GM23338 (cell line): ENCODE measurements around the gene CDC25C. TPM values are rescaled to one million over a fixed set of nuclear protein-coding genes. Genes with fewer than 3 reads are reported as not detected.

ENCODE experiments used
- ATAC-seq: fragments of 200-7000 bp; cut with Tn5 transposase; 3 replicates; pipeline ENCODE4 v1.9.1; 2020
- DNase-seq: peaks from one replicate; pipeline ENCODE4 v3.0.0-alpha.2; 2015; ENCODE audit warnings: low spot score
- H2AFZ ChIP-seq: fragments of 200-600 bp; sonication (generic); 2 replicates; pipeline ENCODE4 v1.8.0; 2016; ENCODE audit warnings: antibody characterized with exemption, mild to moderate bottlenecking, moderate library complexity
- H3F3A ChIP-seq: fragments of 200-600 bp; sonication (generic); replicated peaks from 2 replicates; pipeline ENCODE4 v1.8.0; 2017; ENCODE audit warnings: antibody characterized with exemption, mixed run types, low read depth
- H3K27ac ChIP-seq: fragments of 200-600 bp; sonication (generic); 2 replicates; pipeline ENCODE4 v1.6.1; 2016; ENCODE audit warnings: low read depth
- H3K27me3 ChIP-seq: fragments of 200-600 bp; sonication (generic); 2 replicates; pipeline ENCODE4 v1.8.0; 2016; ENCODE audit warnings: mild to moderate bottlenecking, mixed run types, moderate library complexity; ENCODE audit not compliant: insufficient read depth
- H3K36me3 ChIP-seq: fragments of 200-600 bp; sonication (generic); 2 replicates; pipeline ENCODE4 v1.8.0; 2016; ENCODE audit warnings: mild to moderate bottlenecking; ENCODE audit not compliant: insufficient read depth
- H3K4me1 ChIP-seq: fragments of 200-600 bp; sonication (generic); 2 replicates; pipeline ENCODE4 v1.8.0; 2016; ENCODE audit warnings: mild to moderate bottlenecking, moderate library complexity; ENCODE audit not compliant: insufficient read depth
- H3K4me2 ChIP-seq: fragments of 200-600 bp; sonication (generic); 2 replicates; pipeline ENCODE4 v1.7.1; 2017; ENCODE audit warnings: mixed run types
- H3K4me3 ChIP-seq: fragments of 200-600 bp; sonication (generic); 2 replicates; pipeline ENCODE4 v1.6.1; 2016; ENCODE audit warnings: mixed run types
- H3K79me2 ChIP-seq: fragments of 200-600 bp; sonication (generic); replicated peaks from 2 replicates; pipeline ENCODE4 v1.8.0; 2017; ENCODE audit warnings: mild to moderate bottlenecking; ENCODE audit not compliant: insufficient read depth
- H3K9me2 ChIP-seq: fragments of 200-600 bp; sonication (generic); 2 replicates; pipeline ENCODE4 v1.8.0; 2017; ENCODE audit not compliant: insufficient read depth
- H4K20me1 ChIP-seq: fragments of 200-600 bp; sonication (generic); replicated peaks from 2 replicates; pipeline ENCODE4 v1.8.0; 2017; ENCODE audit warnings: mild to moderate bottlenecking; ENCODE audit not compliant: insufficient read depth
- H3K27ac Mint-ChIP-seq: 2 replicates; pipeline ENCODE4 v1.8.0; 2020; ENCODE audit warnings: inconsistent platforms, mild to moderate bottlenecking, moderate library complexity, mixed read lengths
- H3K27me3 Mint-ChIP-seq: 3 replicates; pipeline ENCODE4 v1.8.0; 2022; ENCODE audit warnings: low read depth, mild to moderate bottlenecking, moderate library complexity, mixed read lengths, inconsistent platforms; ENCODE audit not compliant: insufficient read depth, poor library complexity
- H3K36me3 Mint-ChIP-seq: 3 replicates; pipeline ENCODE4 v1.8.0; 2021; ENCODE audit warnings: low read depth, mild to moderate bottlenecking, inconsistent platforms, moderate library complexity, mixed read lengths
- H3K4me1 Mint-ChIP-seq: 3 replicates; pipeline ENCODE4 v1.8.0; 2020; ENCODE audit warnings: mild to moderate bottlenecking, inconsistent platforms, mixed read lengths
- H3K4me3 Mint-ChIP-seq: 3 replicates; pipeline ENCODE4 v1.8.0; 2021; ENCODE audit warnings: moderate library complexity, mild to moderate bottlenecking, inconsistent platforms, mixed read lengths
- H3K9me3 Mint-ChIP-seq: 3 replicates; pipeline ENCODE4 v1.8.0; 2020; ENCODE audit warnings: moderate library complexity, mild to moderate bottlenecking, inconsistent platforms, mixed read lengths
- CREB1 ChIP-seq: fragments of 250-450 bp; sonication (Bioruptor Pico); IDR thresholded peaks from 2 replicates; pipeline ENCODE4 v1.5.0; 2020; ENCODE audit warnings: low read depth, mild to moderate bottlenecking, moderate library complexity
- EZH2 ChIP-seq: fragments of 200-600 bp; sonication (generic); IDR thresholded peaks from one replicate; pipeline ENCODE4 v1.8.0; 2017; ENCODE audit warnings: antibody characterized with exemption, mild to moderate bottlenecking, low read depth; ENCODE audit not compliant: unreplicated experiment
- EZH2phosphoT487 ChIP-seq: fragments of 200-600 bp; sonication (generic); IDR thresholded peaks from one replicate; pipeline ENCODE4 v1.8.1; 2018; ENCODE audit warnings: antibody characterized with exemption; ENCODE audit not compliant: unreplicated experiment
- JUNB ChIP-seq: IDR thresholded peaks from one replicate; pipeline ENCODE4 v1.6.1; 2016; ENCODE audit warnings: antibody characterized with exemption; ENCODE audit not compliant: unreplicated experiment
- NANOG ChIP-seq: IDR thresholded peaks from 2 replicates; pipeline ENCODE4 v1.6.1; 2016; ENCODE audit warnings: antibody characterized with exemption, borderline replicate concordance
- POLR2AphosphoS5 ChIP-seq: IDR thresholded peaks from 2 replicates; pipeline ENCODE4 v1.6.1; 2016; ENCODE audit warnings: antibody characterized with exemption, low read depth
- STAT1 ChIP-seq: IDR thresholded peaks from one replicate; pipeline ENCODE4 v1.6.1; 2016; ENCODE audit warnings: antibody characterized with exemption; ENCODE audit not compliant: unreplicated experiment
- ZNF114 ChIP-seq: fragments of 250-450 bp; sonication (Bioruptor Pico); IDR thresholded peaks from 2 replicates; pipeline ENCODE4 v1.5.0; 2020; ENCODE audit warnings: mild to moderate bottlenecking, moderate library complexity
- ZNF331 ChIP-seq: fragments of 250-450 bp; sonication (Bioruptor Pico); IDR thresholded peaks from 2 replicates; pipeline ENCODE4 v1.5.0; 2020; ENCODE audit warnings: low read depth, mild to moderate bottlenecking, moderate library complexity
- polyA plus RNA-seq: library from polyadenylated mRNA; unstranded; fragments of >200 nt; fragmentation: Nextera tagmentation; extraction: Ambion mirVana; gene quantifications from 2 replicates; pipeline ENCODE4 v1.2.1, GENCODE V29; 2016
- total RNA-seq: library from RNA; depleted of rRNA; stranded (reverse); fragments of >200 nt; shearing (Covaris generic); gene quantifications from 2 replicates; pipeline ENCODE4 v1.2.3, GENCODE V29; 2014
- TF ChIP-seq, protein P1 (sequence below), 2 experiments: fragments of 200-600 bp in 1 of 2; sonication (generic) in 1 of 2; conservative IDR thresholded peaks; 2 replicates each; pipeline versions ENCODE4 v1.5.1 to v1.6.1; 2016 to 2017; ENCODE audit warnings: antibody characterized with exemption in 2 of 2, low read depth in 2 of 2, mild to moderate bottlenecking in 2 of 2, moderate library complexity in 1 of 2
- TF ChIP-seq, protein P2 (sequence below): IDR thresholded peaks from one replicate; pipeline ENCODE4 v1.6.1; 2018; ENCODE audit warnings: antibody characterized with exemption; ENCODE audit not compliant: unreplicated experiment
- TF ChIP-seq, protein P3 (sequence below): fragments of 250-450 bp; sonication (Bioruptor Pico); IDR thresholded peaks from 2 replicates; pipeline ENCODE4 v1.5.0; 2020; ENCODE audit warnings: mild to moderate bottlenecking, moderate library complexity

CDC25C gene
- total and polyA plus RNA-seq, 2 experiments from 2014 or later, result 20.9 to 25.6 TPM

DNA sequence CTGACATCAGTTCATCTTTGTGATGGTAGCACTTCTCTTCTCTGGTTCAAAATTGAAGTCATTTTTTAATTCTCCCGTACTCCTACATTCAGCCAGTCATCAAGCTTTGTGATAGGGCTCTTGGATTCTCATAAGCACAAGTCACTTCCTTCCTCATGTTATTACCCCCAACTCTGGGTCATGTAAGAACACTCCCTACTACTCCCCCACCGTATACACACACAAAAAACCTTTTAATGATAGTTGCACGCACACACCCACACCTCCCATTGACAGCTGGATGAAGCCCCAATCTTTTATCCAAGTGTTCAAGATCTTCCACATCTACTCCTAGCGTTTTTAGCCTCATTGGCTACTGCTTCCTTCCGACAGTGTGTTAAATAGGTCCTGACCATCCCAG lies 37.7 kb upstream of the CDC25C start:
- H3K36me3 Mint-ChIP-seq, result peaks cover 4% of the 10 kb centered on the region; the same call in 1 of the 3 replicates
- Histone ChIP-seq H3K79me2 (peaks cover 92% of the 10 kb centered on the region), H3K4me1 (peaks cover 5% of the 10 kb centered on the region; the same call in 1 of the 2 replicates), H4K20me1 (peaks cover 33% of the 10 kb centered on the region), H3K4me2 (no peak overlapping the region), H3F3A (no peaks in the 10 kb centered on the region), H2AFZ (no peak overlapping the region), H3K9me2 (no peaks in the 10 kb centered on the region), H3K27ac (no peak overlapping the region), H3K36me3 (peaks cover 8% of the 10 kb centered on the region; the same call in 1 of the 2 replicates), H3K27me3 (no peaks in the 10 kb centered on the region), H3K4me3 (no peak overlapping the region)
- no peak overlapping the region for H3K27ac Mint-ChIP-seq
- no peaks in the 10 kb centered on the region; the same call in 2 of the 3 replicates for H3K4me1 Mint-ChIP-seq
- DNase-seq (no peak), ATAC-seq (no peak)
- no peaks in the 10 kb centered on the region for H3K27me3 Mint-ChIP-seq
- TF ChIP-seq CREB1 (no peak), ZNF114 (CRISPR knock-in tag) (no peak), STAT1 (no peak), POLR2AphosphoS5 (no peak), NANOG (no peak), JUNB (no peak), ZNF331 (CRISPR knock-in tag) (no peak), EZH2phosphoT487 (no peak), EZH2 (no peak)
- TF ChIP-seq, protein P1, sequence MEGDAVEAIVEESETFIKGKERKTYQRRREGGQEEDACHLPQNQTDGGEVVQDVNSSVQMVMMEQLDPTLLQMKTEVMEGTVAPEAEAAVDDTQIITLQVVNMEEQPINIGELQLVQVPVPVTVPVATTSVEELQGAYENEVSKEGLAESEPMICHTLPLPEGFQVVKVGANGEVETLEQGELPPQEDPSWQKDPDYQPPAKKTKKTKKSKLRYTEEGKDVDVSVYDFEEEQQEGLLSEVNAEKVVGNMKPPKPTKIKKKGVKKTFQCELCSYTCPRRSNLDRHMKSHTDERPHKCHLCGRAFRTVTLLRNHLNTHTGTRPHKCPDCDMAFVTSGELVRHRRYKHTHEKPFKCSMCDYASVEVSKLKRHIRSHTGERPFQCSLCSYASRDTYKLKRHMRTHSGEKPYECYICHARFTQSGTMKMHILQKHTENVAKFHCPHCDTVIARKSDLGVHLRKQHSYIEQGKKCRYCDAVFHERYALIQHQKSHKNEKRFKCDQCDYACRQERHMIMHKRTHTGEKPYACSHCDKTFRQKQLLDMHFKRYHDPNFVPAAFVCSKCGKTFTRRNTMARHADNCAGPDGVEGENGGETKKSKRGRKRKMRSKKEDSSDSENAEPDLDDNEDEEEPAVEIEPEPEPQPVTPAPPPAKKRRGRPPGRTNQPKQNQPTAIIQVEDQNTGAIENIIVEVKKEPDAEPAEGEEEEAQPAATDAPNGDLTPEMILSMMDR (conservative IDR thresholded peaks at IDR 0.05; ENCODE audit: low read depth in 2 of 2), result no peak
- TF ChIP-seq, protein P2, sequence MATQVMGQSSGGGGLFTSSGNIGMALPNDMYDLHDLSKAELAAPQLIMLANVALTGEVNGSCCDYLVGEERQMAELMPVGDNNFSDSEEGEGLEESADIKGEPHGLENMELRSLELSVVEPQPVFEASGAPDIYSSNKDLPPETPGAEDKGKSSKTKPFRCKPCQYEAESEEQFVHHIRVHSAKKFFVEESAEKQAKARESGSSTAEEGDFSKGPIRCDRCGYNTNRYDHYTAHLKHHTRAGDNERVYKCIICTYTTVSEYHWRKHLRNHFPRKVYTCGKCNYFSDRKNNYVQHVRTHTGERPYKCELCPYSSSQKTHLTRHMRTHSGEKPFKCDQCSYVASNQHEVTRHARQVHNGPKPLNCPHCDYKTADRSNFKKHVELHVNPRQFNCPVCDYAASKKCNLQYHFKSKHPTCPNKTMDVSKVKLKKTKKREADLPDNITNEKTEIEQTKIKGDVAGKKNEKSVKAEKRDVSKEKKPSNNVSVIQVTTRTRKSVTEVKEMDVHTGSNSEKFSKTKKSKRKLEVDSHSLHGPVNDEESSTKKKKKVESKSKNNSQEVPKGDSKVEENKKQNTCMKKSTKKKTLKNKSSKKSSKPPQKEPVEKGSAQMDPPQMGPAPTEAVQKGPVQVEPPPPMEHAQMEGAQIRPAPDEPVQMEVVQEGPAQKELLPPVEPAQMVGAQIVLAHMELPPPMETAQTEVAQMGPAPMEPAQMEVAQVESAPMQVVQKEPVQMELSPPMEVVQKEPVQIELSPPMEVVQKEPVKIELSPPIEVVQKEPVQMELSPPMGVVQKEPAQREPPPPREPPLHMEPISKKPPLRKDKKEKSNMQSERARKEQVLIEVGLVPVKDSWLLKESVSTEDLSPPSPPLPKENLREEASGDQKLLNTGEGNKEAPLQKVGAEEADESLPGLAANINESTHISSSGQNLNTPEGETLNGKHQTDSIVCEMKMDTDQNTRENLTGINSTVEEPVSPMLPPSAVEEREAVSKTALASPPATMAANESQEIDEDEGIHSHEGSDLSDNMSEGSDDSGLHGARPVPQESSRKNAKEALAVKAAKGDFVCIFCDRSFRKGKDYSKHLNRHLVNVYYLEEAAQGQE, result no peak
- TF ChIP-seq, protein P3, sequence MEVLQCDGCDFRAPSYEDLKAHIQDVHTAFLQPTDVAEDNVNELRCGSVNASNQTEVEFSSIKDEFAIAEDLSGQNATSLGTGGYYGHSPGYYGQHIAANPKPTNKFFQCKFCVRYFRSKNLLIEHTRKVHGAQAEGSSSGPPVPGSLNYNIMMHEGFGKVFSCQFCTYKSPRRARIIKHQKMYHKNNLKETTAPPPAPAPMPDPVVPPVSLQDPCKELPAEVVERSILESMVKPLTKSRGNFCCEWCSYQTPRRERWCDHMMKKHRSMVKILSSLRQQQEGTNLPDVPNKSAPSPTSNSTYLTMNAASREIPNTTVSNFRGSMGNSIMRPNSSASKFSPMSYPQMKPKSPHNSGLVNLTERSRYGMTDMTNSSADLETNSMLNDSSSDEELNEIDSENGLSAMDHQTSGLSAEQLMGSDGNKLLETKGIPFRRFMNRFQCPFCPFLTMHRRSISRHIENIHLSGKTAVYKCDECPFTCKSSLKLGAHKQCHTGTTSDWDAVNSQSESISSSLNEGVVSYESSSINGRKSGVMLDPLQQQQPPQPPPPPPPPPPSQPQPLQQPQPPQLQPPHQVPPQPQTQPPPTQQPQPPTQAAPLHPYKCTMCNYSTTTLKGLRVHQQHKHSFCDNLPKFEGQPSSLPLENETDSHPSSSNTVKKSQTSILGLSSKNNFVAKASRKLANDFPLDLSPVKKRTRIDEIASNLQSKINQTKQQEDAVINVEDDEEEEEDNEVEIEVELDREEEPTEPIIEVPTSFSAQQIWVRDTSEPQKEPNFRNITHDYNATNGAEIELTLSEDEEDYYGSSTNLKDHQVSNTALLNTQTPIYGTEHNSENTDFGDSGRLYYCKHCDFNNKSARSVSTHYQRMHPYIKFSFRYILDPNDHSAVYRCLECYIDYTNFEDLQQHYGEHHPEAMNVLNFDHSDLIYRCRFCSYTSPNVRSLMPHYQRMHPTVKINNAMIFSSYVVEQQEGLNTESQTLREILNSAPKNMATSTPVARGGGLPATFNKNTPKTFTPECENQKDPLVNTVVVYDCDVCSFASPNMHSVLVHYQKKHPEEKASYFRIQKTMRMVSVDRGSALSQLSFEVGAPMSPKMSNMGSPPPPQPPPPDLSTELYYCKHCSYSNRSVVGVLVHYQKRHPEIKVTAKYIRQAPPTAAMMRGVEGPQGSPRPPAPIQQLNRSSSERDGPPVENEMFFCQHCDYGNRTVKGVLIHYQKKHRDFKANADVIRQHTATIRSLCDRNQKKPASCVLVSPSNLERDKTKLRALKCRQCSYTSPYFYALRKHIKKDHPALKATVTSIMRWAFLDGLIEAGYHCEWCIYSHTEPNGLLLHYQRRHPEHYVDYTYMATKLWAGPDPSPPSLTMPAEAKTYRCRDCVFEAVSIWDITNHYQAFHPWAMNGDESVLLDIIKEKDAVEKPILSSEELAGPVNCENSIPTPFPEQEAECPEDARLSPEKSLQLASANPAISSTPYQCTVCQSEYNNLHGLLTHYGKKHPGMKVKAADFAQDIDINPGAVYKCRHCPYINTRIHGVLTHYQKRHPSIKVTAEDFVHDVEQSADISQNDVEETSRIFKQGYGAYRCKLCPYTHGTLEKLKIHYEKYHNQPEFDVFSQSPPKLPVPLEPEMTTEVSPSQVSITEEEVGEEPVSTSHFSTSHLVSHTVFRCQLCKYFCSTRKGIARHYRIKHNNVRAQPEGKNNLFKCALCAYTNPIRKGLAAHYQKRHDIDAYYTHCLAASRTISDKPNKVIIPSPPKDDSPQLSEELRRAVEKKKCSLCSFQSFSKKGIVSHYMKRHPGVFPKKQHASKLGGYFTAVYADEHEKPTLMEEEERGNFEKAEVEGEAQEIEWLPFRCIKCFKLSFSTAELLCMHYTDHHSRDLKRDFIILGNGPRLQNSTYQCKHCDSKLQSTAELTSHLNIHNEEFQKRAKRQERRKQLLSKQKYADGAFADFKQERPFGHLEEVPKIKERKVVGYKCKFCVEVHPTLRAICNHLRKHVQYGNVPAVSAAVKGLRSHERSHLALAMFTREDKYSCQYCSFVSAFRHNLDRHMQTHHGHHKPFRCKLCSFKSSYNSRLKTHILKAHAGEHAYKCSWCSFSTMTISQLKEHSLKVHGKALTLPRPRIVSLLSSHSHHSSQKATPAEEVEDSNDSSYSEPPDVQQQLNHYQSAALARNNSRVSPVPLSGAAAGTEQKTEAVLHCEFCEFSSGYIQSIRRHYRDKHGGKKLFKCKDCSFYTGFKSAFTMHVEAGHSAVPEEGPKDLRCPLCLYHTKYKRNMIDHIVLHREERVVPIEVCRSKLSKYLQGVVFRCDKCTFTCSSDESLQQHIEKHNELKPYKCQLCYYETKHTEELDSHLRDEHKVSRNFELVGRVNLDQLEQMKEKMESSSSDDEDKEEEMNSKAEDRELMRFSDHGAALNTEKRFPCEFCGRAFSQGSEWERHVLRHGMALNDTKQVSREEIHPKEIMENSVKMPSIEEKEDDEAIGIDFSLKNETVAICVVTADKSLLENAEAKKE, result no peak
- no peaks in the 10 kb centered on the region for H3K9me3 Mint-ChIP-seq
- no peak overlapping the region for H3K4me3 Mint-ChIP-seq
